Measurements from ENCODE around the gene ZNF787. TPM values are rescaled to one million over a fixed set of nuclear protein-coding genes. Genes with fewer than 3 reads are reported as not detected.

The ZNF787 gene
- total and polyA plus RNA-seq, 2 of the 8 experiments (the other 6 are each of a cell fraction or from before 2014, with no cell fraction given): 19.7 to 56.0 TPM

GRCh38 chr19:56071151-56071550 lies 49.9 kb downstream of the ZNF787 start:
- H4K5ac ChIP-seq (ENCODE audit: insufficient read length, low read depth, low read length): no peak overlapping the region
- peaks cover 0 to 3% (median 0%) of the 10 kb centered on the region in 4 experiments; a peak in 2 of 7 replicates for H3K4me1 ChIP-seq (replicated peaks in 1 of 4; ENCODE audit: control insufficient read depth in 3 of 4, insufficient read depth in 4 of 4, low read length in 3 of 4)
- no peak overlapping the region for H2BK15ac ChIP-seq (ENCODE audit: low read length)
- no peak overlapping the region for H3K27ac ChIP-seq (ENCODE audit: low read depth, low read length)
- no peaks in the 10 kb centered on the region for H3K79me2 ChIP-seq (ENCODE audit: control insufficient read depth in 1 of 2, insufficient read depth in 2 of 2, low read length in 2 of 2)
- no peak overlapping the region for H2AK5ac ChIP-seq (ENCODE audit: low read depth, low read length)
- no peak overlapping the region for H3K4me3 ChIP-seq (ENCODE audit: extremely low read depth in 1 of 4, insufficient read depth in 2 of 4, low read depth in 3 of 4, low read length in 4 of 4)
- no peak overlapping the region for H3K23ac ChIP-seq (ENCODE audit: insufficient read length)
- no peak overlapping the region for H4K8ac ChIP-seq (ENCODE audit: extremely low read depth, insufficient read depth, low read length)
- no peak overlapping the region for H3K18ac ChIP-seq (ENCODE audit: extremely low read depth, low read length)
- no peaks in the 10 kb centered on the region for H3K79me1 ChIP-seq (ENCODE audit: low read depth, low read length)
- H2BK120ac ChIP-seq (replicated peaks; ENCODE audit: low read depth, low read length): no peak overlapping the region
- ChIA-PET POLR2A (ENCODE audit: partially characterized antibody) (no interaction called here), CTCF (ENCODE audit: partially characterized antibody) (interaction anchor here (0.6 to 6.4 kb wide), 5 partner anchors 10 to 260 kb away, joined by 3 to 36 read pairs (median 4); no protein-coding TSS in a partner anchor)
- 71% methylated on average over 4 of the region's 4 CpGs; no CpG with 5 or more reads in 1 of the 2 experiments for WGBS, 2 experiments (ENCODE audit: extremely low coverage in 1 of 2, insufficient coverage in 1 of 2, insufficient read length in 1 of 2, insufficient replicate concordance in 2 of 2, low coverage in 1 of 2, low lambda C conversion rate in 2 of 2, missing lambda C conversion rate in 1 of 2)
- H3K56ac ChIP-seq (replicated peaks; ENCODE audit: insufficient read length, low read depth, low read length): no peak overlapping the region
- H3K4me2 ChIP-seq (ENCODE audit: insufficient read depth in 1 of 2, low read depth in 2 of 2, low read length in 2 of 2): no peak overlapping the region
- no peak overlapping the region for H3K9ac ChIP-seq (replicated peaks in 1 of 4; ENCODE audit: extremely low read depth in 1 of 4, low read depth in 3 of 4, low read length in 3 of 4)
- no peak overlapping the region for H3K14ac ChIP-seq (ENCODE audit: insufficient read length)
- no peak overlapping the region for H2BK20ac ChIP-seq (ENCODE audit: low read length)
- H4K20me1 ChIP-seq (replicated peaks in 1 of 2; ENCODE audit: control insufficient read depth in 1 of 2, insufficient read depth in 2 of 2, low read length in 2 of 2): no peaks in the 10 kb centered on the region
- FAIRE-seq (no peak), DNase-seq (ENCODE audit: low read depth in 1 of 2, low spot score in 2 of 2) (no peak)
- no peak overlapping the region for H4K91ac ChIP-seq (replicated peaks; ENCODE audit: insufficient read length, low read length)
- no peaks in the 10 kb centered on the region for H3K9me3 ChIP-seq (ENCODE audit: insufficient read depth in 2 of 2, low read depth in 1 of 2, low read length in 1 of 2)
- H2BK12ac ChIP-seq (ENCODE audit: low read depth, low read length): no peak overlapping the region
- no peak overlapping the region for H2BK5ac ChIP-seq (ENCODE audit: low read depth, low read length)
- H2AFZ ChIP-seq (ENCODE audit: low read length): no peak overlapping the region
- H3K23me2 ChIP-seq (ENCODE audit: low read depth, low read length): no peaks in the 10 kb centered on the region
- H3K36me3 ChIP-seq (ENCODE audit: control insufficient read depth in 2 of 4, insufficient read depth in 4 of 4, low read length in 3 of 4): no peaks in the 10 kb centered on the region
- H3K4ac ChIP-seq (replicated peaks; ENCODE audit: insufficient read length, low read depth, low read length): no peak overlapping the region
- no peaks in the 10 kb centered on the region for H3K27me3 ChIP-seq (replicated peaks in 1 of 4; ENCODE audit: control insufficient read depth in 3 of 4, extremely low read depth in 1 of 4, insufficient read depth in 3 of 4, low read length in 3 of 4)
- TF ChIP-seq KDM1A (IDR thresholded peaks at IDR 0.05; ENCODE audit: borderline replicate concordance, low read length) (no peak), BCL11A (IDR thresholded peaks at IDR 0.05; ENCODE audit: low read depth in 2 of 2, low read length in 2 of 2) (no peak), RXRA (IDR thresholded peaks at IDR 0.05; ENCODE audit: insufficient read depth, low read depth, low read length) (no peak), EGR1 (IDR thresholded peaks at IDR 0.05; ENCODE audit: borderline replicate concordance, low read depth, low read length) (no peak), USF2 (IDR thresholded peaks at IDR 0.05; ENCODE audit: low read length) (no peak), RAD21 (IDR thresholded peaks at IDR 0.05 in 1 of 2, conservative IDR thresholded peaks at IDR 0.05 in 1 of 2; ENCODE audit: low read depth in 2 of 2, low read length in 2 of 2) (peak; percentile 38 to 42; a peak in 3 of 4 replicates), TCF12 (IDR thresholded peaks at IDR 0.05; ENCODE audit: low read depth, low read length) (no peak)
- TF ChIP-seq, protein P1, sequence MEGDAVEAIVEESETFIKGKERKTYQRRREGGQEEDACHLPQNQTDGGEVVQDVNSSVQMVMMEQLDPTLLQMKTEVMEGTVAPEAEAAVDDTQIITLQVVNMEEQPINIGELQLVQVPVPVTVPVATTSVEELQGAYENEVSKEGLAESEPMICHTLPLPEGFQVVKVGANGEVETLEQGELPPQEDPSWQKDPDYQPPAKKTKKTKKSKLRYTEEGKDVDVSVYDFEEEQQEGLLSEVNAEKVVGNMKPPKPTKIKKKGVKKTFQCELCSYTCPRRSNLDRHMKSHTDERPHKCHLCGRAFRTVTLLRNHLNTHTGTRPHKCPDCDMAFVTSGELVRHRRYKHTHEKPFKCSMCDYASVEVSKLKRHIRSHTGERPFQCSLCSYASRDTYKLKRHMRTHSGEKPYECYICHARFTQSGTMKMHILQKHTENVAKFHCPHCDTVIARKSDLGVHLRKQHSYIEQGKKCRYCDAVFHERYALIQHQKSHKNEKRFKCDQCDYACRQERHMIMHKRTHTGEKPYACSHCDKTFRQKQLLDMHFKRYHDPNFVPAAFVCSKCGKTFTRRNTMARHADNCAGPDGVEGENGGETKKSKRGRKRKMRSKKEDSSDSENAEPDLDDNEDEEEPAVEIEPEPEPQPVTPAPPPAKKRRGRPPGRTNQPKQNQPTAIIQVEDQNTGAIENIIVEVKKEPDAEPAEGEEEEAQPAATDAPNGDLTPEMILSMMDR (IDR thresholded peaks at IDR 0.05; ENCODE audit: control extremely low read depth in 1 of 3, insufficient read depth in 1 of 3, low read depth in 1 of 3, low read length in 3 of 3): peak; percentile 47 to 61 (median 49)

Data from H1 (cell line).